ENCODE measurements around the gene SRGAP1. TPM values are rescaled to one million over a fixed set of nuclear protein-coding genes. Genes with fewer than 3 reads are reported as not detected.
"Not testable (repeated sequence)": the region's sequence is repeated elsewhere in the genome, so short reads cannot be mapped to it uniquely, and the experiment has no call there.

SRGAP1 gene
- total and polyA plus RNA-seq, 2 donors: 0.82 to 1.3 TPM

GRCh38 chr12:64193931-64194330 is 349.4 kb downstream of the SRGAP1 start:
- Histone ChIP-seq H3K9me3 (ENCODE audit: control insufficient read depth in 2 of 2, insufficient read depth in 1 of 2, low read length in 1 of 2) (no peaks in the 10 kb centered on the region), H3K4me3 (ENCODE audit: low read length in 2 of 2) (no peak overlapping the region), H3K4me1 (ENCODE audit: control insufficient read depth in 2 of 2, insufficient read depth in 2 of 2, low read length in 2 of 2) (no peaks in the 10 kb centered on the region), H3K36me3 (ENCODE audit: control insufficient read depth in 2 of 2, insufficient read depth in 2 of 2, low read length in 1 of 2) (peaks cover 2 to 5% of the 10 kb centered on the region in 2 donors), H3K27ac (ENCODE audit: low read depth in 1 of 2, low read length in 1 of 2) (no peak overlapping the region), H3K27me3 (ENCODE audit: control insufficient read depth in 2 of 2, insufficient read depth in 1 of 2, low read length in 1 of 2) (no peaks in the 10 kb centered on the region)
- no peak for DNase-seq (ENCODE audit: low read depth in 6 of 9, low spot score in 9 of 9)
- WGBS: 96% methylated on average over 6 of the region's 6 CpGs

- Histone ChIP-seq H3K36me3 (ENCODE audit: control insufficient read depth in 2 of 2, insufficient read depth in 2 of 2, low read length in 1 of 2) (peaks cover 2 to 5% of the 10 kb centered on the region in 2 donors), H3K27ac (ENCODE audit: low read depth in 1 of 2, low read length in 1 of 2) (no peak overlapping the region), H3K27me3 (ENCODE audit: control insufficient read depth in 2 of 2, insufficient read depth in 1 of 2, low read length in 1 of 2) (no peaks in the 10 kb centered on the region), H3K4me1 (ENCODE audit: control insufficient read depth in 2 of 2, insufficient read depth in 2 of 2, low read length in 2 of 2) (no peaks in the 10 kb centered on the region), H3K4me3 (ENCODE audit: low read length in 2 of 2) (no peak overlapping the region), H3K9me3 (ENCODE audit: control insufficient read depth in 2 of 2, insufficient read depth in 1 of 2, low read length in 1 of 2) (no peaks in the 10 kb centered on the region)
- WGBS: 97% methylated on average over 7 of the region's 7 CpGs
- no peak for DNase-seq (ENCODE audit: low read depth in 6 of 9, low spot score in 9 of 9)
Observed at GRCh38 chr12:64194333-64195149, 350.0 kb downstream of the SRGAP1 start.

GRCh38 chr12:64195841-64196240 is 351.3 kb downstream of the SRGAP1 start:
- WGBS: 96% methylated on average over 12 of the region's 15 CpGs
- not testable (repeated sequence) for DNase-seq (ENCODE audit: low read depth in 6 of 9, low spot score in 9 of 9); H3K9me3 ChIP-seq (ENCODE audit: control insufficient read depth in 2 of 2, insufficient read depth in 1 of 2, low read length in 1 of 2)

GRCh38 chr12:64203036-64203435 is 358.5 kb downstream of the SRGAP1 start:
- DNase-seq (ENCODE audit: low read depth in 6 of 9, low spot score in 9 of 9): no peak
- no peak overlapping the region for H3K4me3 ChIP-seq (ENCODE audit: low read length in 2 of 2)
- no peak overlapping the region for H3K27ac ChIP-seq (ENCODE audit: low read depth in 1 of 2, low read length in 1 of 2)
- no peaks in the 10 kb centered on the region for H3K9me3 ChIP-seq (ENCODE audit: control insufficient read depth in 2 of 2, insufficient read depth in 1 of 2, low read length in 1 of 2)
- H3K36me3 ChIP-seq (ENCODE audit: control insufficient read depth in 2 of 2, insufficient read depth in 2 of 2, low read length in 1 of 2): no peaks in the 10 kb centered on the region
- H3K4me1 ChIP-seq (ENCODE audit: control insufficient read depth in 2 of 2, insufficient read depth in 2 of 2, low read length in 2 of 2): no peaks in the 10 kb centered on the region
- no peaks in the 10 kb centered on the region for H3K27me3 ChIP-seq (ENCODE audit: control insufficient read depth in 2 of 2, insufficient read depth in 1 of 2, low read length in 1 of 2)
- WGBS: 99% methylated on average over 5 of the region's 5 CpGs

More at GRCh38 chr12:64195841-64196240, 351.3 kb downstream of the SRGAP1 start:
- H3K4me1 ChIP-seq (ENCODE audit: control insufficient read depth in 2 of 2, insufficient read depth in 2 of 2, low read length in 2 of 2); H3K36me3 ChIP-seq (ENCODE audit: control insufficient read depth in 2 of 2, insufficient read depth in 2 of 2, low read length in 1 of 2); H3K27ac ChIP-seq (ENCODE audit: low read depth in 1 of 2, low read length in 1 of 2); H3K27me3 ChIP-seq (ENCODE audit: control insufficient read depth in 2 of 2, insufficient read depth in 1 of 2, low read length in 1 of 2); H3K4me3 ChIP-seq (ENCODE audit: low read length in 2 of 2): not testable (repeated sequence)

- no peaks in the 10 kb centered on the region for H3K27me3 ChIP-seq (ENCODE audit: control insufficient read depth in 2 of 2, insufficient read depth in 1 of 2, low read length in 1 of 2)
- H3K4me3 ChIP-seq (ENCODE audit: low read length in 2 of 2): no peak overlapping the region
- H3K9me3 ChIP-seq (ENCODE audit: control insufficient read depth in 2 of 2, insufficient read depth in 1 of 2, low read length in 1 of 2): no peaks in the 10 kb centered on the region
- DNase-seq (ENCODE audit: low read depth in 6 of 9, low spot score in 9 of 9): no peak
- WGBS: 69% methylated on average over 7 of the region's 7 CpGs
- no peaks in the 10 kb centered on the region for H3K36me3 ChIP-seq (ENCODE audit: control insufficient read depth in 2 of 2, insufficient read depth in 2 of 2, low read length in 1 of 2)
- H3K27ac ChIP-seq (ENCODE audit: low read depth in 1 of 2, low read length in 1 of 2): no peak overlapping the region
- no peaks in the 10 kb centered on the region for H3K4me1 ChIP-seq (ENCODE audit: control insufficient read depth in 2 of 2, insufficient read depth in 2 of 2, low read length in 2 of 2)
Observed at GRCh38 chr12:64203775-64204174, 359.3 kb downstream of the SRGAP1 start.

GRCh38 chr12:64205542-64205941 is 361.0 kb downstream of the SRGAP1 start:
- Histone ChIP-seq H3K27ac (ENCODE audit: low read depth in 1 of 2, low read length in 1 of 2) (no peak overlapping the region), H3K9me3 (ENCODE audit: control insufficient read depth in 2 of 2, insufficient read depth in 1 of 2, low read length in 1 of 2) (no peaks in the 10 kb centered on the region), H3K4me3 (ENCODE audit: low read length in 2 of 2) (no peak overlapping the region), H3K4me1 (ENCODE audit: control insufficient read depth in 2 of 2, insufficient read depth in 2 of 2, low read length in 2 of 2) (no peaks in the 10 kb centered on the region), H3K36me3 (ENCODE audit: control insufficient read depth in 2 of 2, insufficient read depth in 2 of 2, low read length in 1 of 2) (no peaks in the 10 kb centered on the region), H3K27me3 (ENCODE audit: control insufficient read depth in 2 of 2, insufficient read depth in 1 of 2, low read length in 1 of 2) (no peaks in the 10 kb centered on the region)
- WGBS: 98% methylated on average over 2 of the region's 2 CpGs
- DNase-seq (ENCODE audit: low read depth in 6 of 9, low spot score in 9 of 9): no peak

GRCh38 chr12:64207453-64207852 is 363.0 kb downstream of the SRGAP1 start:
- Histone ChIP-seq H3K4me3 (ENCODE audit: low read length in 2 of 2) (no peak overlapping the region), H3K27me3 (ENCODE audit: control insufficient read depth in 2 of 2, insufficient read depth in 1 of 2, low read length in 1 of 2) (no peaks in the 10 kb centered on the region), H3K36me3 (ENCODE audit: control insufficient read depth in 2 of 2, insufficient read depth in 2 of 2, low read length in 1 of 2) (no peaks in the 10 kb centered on the region), H3K4me1 (ENCODE audit: control insufficient read depth in 2 of 2, insufficient read depth in 2 of 2, low read length in 2 of 2) (no peaks in the 10 kb centered on the region), H3K27ac (ENCODE audit: low read depth in 1 of 2, low read length in 1 of 2) (no peak overlapping the region), H3K9me3 (ENCODE audit: control insufficient read depth in 2 of 2, insufficient read depth in 1 of 2, low read length in 1 of 2) (no peaks in the 10 kb centered on the region)
- WGBS: 95% methylated on average over 2 of the region's 2 CpGs
- DNase-seq (ENCODE audit: low read depth in 6 of 9, low spot score in 9 of 9): no peak

Other genes starting within 250 kb of the SRGAP1 start
- 2.5 TPM for gene DPY19L2, start 176.2 kb upstream of the SRGAP1 start, total RNA-seq
- 20.7 TPM for gene DPY19L2, start 176.2 kb upstream of the SRGAP1 start, polyA plus RNA-seq
- 15.7 TPM for gene RXYLT1, start 64.8 kb upstream of the SRGAP1 start, total RNA-seq
- 15.7 TPM for gene RXYLT1, start 64.8 kb upstream of the SRGAP1 start, polyA plus RNA-seq